ENCODE measurements around the gene SLC13A2. TPM values are rescaled to one million over a fixed set of nuclear protein-coding genes. Genes with fewer than 3 reads are reported as not detected.

SLC13A2 gene
- polyA plus RNA-seq, 3 donors from 2014 or later = not detected

Other genes starting within 250 kb of the SLC13A2 start
- gene TMEM97, start 154.4 kb upstream of the SLC13A2 start, polyA plus RNA-seq = 10 to 100 TPM in 2 of 3 donors, 1 to 10 TPM in 1; 9.8 to 13.8 (median 11.4) TPM
- gene IFT20, start 138.2 kb upstream of the SLC13A2 start, polyA plus RNA-seq = 10 to 100 TPM; 51.1 to 70.4 (median 53.0) TPM
- 10 to 100 TPM in 1 of 3 donors, 1 to 10 TPM in 2; 4.7 to 11.6 (median 6.7) TPM for gene TNFAIP1, start 137.9 kb upstream of the SLC13A2 start, polyA plus RNA-seq
- 100 to 1,000 TPM in 1 of 3 donors, 10 to 100 TPM in 2; 79.0 to 134 (median 80.3) TPM for gene POLDIP2, start 116.1 kb upstream of the SLC13A2 start, polyA plus RNA-seq
- not detected for gene SEBOX, start 108.4 kb upstream of the SLC13A2 start, polyA plus RNA-seq
- not detected for gene VTN, start 103.3 kb upstream of the SLC13A2 start, polyA plus RNA-seq
- 1 to 10 TPM; 8.0 to 9.2 (median 9.1) TPM for gene SARM1, start 102.0 kb upstream of the SLC13A2 start, polyA plus RNA-seq
- 1 to 10 TPM in 1 of 3 donors, under 1 TPM in 1, not detected in 1; 0.61 to 1.9 TPM for gene SLC46A1, start 67.4 kb upstream of the SLC13A2 start, polyA plus RNA-seq
- gene FOXN1, start 32.7 kb downstream of the SLC13A2 start, polyA plus RNA-seq = not detected
- 10 to 100 TPM; 45.4 to 61.1 (median 50.4) TPM for gene UNC119, start 79.0 kb downstream of the SLC13A2 start, polyA plus RNA-seq
- gene PIGS, start 97.9 kb downstream of the SLC13A2 start, polyA plus RNA-seq = 100 to 1,000 TPM in 1 of 3 donors, 10 to 100 TPM in 2; 71.7 to 135 (median 96.8) TPM
- gene ALDOC, start 103.3 kb downstream of the SLC13A2 start, polyA plus RNA-seq = 10 to 100 TPM; 50.9 to 80.1 (median 53.2) TPM
- gene SPAG5, start 125.4 kb downstream of the SLC13A2 start, polyA plus RNA-seq = 1 to 10 TPM in 2 of 3 donors, under 1 TPM in 1; 0.73 to 4.1 (median 3.2) TPM
- gene RSKR, start 140.5 kb downstream of the SLC13A2 start, polyA plus RNA-seq = under 1 TPM in 1 of 3 donors, not detected in 2; 0.73 TPM
- gene BLTP2, start 171.5 kb downstream of the SLC13A2 start, polyA plus RNA-seq = 10 to 100 TPM; 16.1 to 43.2 (median 24.3) TPM
- gene SDF2, start 188.3 kb downstream of the SLC13A2 start, polyA plus RNA-seq = 100 to 1,000 TPM; 101 to 153 (median 112) TPM
- 10 to 100 TPM in 1 of 3 donors, 1 to 10 TPM in 2; 5.2 to 18.3 (median 7.4) TPM for gene SUPT6H, start 188.6 kb downstream of the SLC13A2 start, polyA plus RNA-seq
- gene PROCA1, start 238.2 kb downstream of the SLC13A2 start, polyA plus RNA-seq = 1 to 10 TPM in 1 of 3 donors, under 1 TPM in 2; 0.59 to 1.8 (median 0.60) TPM
- gene RAB34, start 244.2 kb downstream of the SLC13A2 start, polyA plus RNA-seq = 1 to 10 TPM; 2.3 to 6.1 (median 5.3) TPM
- 1,000 to 10,000 TPM; 2,545 to 3,232 (median 2,896) TPM for gene RPL23A, start 246.3 kb downstream of the SLC13A2 start, polyA plus RNA-seq

All from immature natural killer cell (primary cell).